ENCODE measurements around the gene EPB41L5. TPM values are rescaled to one million over a fixed set of nuclear protein-coding genes. Genes with fewer than 3 reads are reported as not detected.

Gene EPB41L5
- total RNA-seq, 8 experiments from 2014 or later, result 3.0 to 40.7 (median 18.1) TPM

DNA sequence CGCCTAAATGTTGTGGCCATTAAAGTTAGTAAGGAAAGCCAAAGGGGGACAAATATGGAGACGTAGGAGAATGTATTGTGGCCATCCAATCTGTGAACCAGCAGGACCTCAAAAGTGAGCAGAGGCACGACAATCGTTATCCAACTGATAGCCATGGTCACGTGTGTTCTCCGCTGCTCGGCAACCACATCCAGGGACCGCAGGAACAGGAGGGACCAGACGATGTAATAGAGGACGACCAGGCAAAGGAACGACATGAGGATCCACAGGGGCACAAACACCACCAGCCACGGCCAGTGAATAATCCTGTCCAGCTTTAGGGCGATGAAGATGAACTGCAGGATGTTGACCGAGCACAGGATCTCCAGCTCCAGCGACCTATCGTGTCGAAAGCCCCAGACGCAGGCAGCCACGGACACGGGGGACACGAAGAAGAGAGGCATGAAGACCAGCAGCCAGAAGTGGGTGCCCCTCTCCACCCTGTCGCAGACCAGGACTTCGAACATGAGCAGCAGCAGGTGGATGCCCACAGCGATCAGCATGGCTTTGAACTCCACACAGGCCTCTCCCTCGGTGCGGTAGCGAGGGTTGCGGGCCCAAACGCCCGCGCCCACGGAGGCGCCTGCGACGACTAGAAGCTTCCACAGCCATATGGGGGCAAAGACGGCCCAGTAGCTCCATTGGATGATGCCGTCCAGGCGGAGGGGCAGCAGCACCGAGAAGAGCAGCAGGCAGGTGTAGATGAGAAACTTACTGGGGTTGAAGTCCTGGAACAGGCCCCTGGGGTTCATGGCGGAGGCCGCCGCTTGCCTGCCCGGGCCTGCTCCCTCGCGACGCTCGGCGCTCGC is 209.5 kb downstream of the EPB41L5 start:
- in situ Hi-C loops (cut with MboI; ENCODE audit: low pct_unique_long_range_greater_than_20kb in 2 of 9, low sequenced_read_pairs in 9 of 9, unreplicated experiment in 9 of 9), result no loop called here
- no peak for ATAC-seq (replicated peaks in 6 of 8)
- Histone ChIP-seq H3K4me1 (replicated peaks in 1 of 2) (peaks cover 23 to 36% of the 10 kb centered on the region in 2 donors), H3K4me3 (peak overlapping the region; percentile 45 to 76 (median 67)), H3K27ac (peak overlapping the region; percentile 71 to 88)
- 75 to 100% (median 94%) methylated on average over 1 to 13 of the region's 49 CpGs; no CpG with 5 or more reads in 2 of the 10 experiments for WGBS, 10 experiments

- 3 to 80% (median 26%) methylated on average over 2 to 8 of the region's 108 CpGs; no CpG with 5 or more reads in 5 of the 10 experiments for WGBS, 10 experiments
- ATAC-seq (replicated peaks in 6 of 8), result peak; percentile 90 to 96 (median 93)
- H3K4me1 ChIP-seq (replicated peaks in 1 of 2), result peaks cover 23 to 36% of the 10 kb centered on the region in 2 donors
- H3K4me3 ChIP-seq, result peak within 1 kb of the TSS; percentile 45 to 76 (median 67)
- H3K27ac ChIP-seq, result peak within 1 kb of the TSS; percentile 71 to 88
- in situ Hi-C loops (cut with MboI; ENCODE audit: low pct_unique_long_range_greater_than_20kb in 2 of 9, low sequenced_read_pairs in 9 of 9, unreplicated experiment in 9 of 9), result no loop called here
Observed at GRCh38 chr2:120223034-120223912, 210.4 kb downstream of the EPB41L5 start, which contains the start of gene TMEM185B. Gene TMEM185B (minus strand): TSS chr2:120223400. CDS start chr2:120222976, 424 bp downstream.

- H3K27ac ChIP-seq, result no peak overlapping the region
- H3K4me3 ChIP-seq, result peak overlapping the region in 2 of 5 donors; percentile 60 to 76
- H3K4me1 ChIP-seq (replicated peaks in 1 of 2), result peaks cover 28 to 36% of the 10 kb centered on the region in 2 donors
- in situ Hi-C loops (cut with MboI; ENCODE audit: low pct_unique_long_range_greater_than_20kb in 2 of 9, low sequenced_read_pairs in 9 of 9, unreplicated experiment in 9 of 9), result no loop called here
- no peak for ATAC-seq (replicated peaks in 6 of 8)
- 82 to 100% (median 100%) methylated on average over 1 to 6 of the region's 13 CpGs; no CpG with 5 or more reads in 6 of the 10 experiments for WGBS, 10 experiments
Observed at GRCh38 chr2:120224256-120224655, 211.4 kb downstream of the EPB41L5 start.

DNA sequence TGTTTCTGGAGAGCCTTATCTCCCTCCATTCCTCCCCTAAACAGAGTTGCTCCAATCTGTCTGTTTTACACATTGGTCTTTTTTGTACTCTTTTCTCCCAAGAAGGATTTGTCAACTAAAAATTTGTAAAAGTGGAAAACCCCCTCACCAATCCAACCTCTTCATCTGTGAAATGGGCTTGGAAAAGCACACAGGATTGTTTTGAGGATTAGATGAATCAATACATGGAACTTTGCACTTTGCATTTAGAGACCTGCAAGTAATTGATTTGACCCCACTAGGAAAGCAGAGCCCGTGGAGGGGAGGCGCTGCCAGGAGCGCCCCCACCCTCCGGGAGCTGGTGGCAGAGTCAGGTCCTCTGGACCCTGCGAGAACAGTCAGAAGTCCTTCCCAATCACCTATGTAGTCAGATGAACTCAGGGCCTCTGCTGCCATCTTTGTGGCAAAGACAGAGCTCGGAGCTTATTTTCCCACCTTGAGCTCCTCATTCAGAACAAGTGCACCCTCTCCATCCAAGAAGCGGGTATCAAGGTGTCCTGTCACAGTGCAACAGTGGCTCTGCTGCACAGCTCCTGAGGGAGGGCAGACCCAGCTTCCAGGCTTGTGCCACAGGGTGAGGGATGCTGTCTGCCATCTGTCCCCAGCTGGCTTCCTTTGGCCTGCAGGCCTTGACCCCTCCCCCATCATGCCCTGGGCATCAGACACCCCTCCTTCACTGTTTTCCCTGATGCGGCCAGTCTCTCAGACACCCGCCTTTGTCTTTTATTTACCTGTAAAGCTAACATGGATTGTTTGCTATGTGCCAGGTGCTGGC is 212.1 kb downstream of the EPB41L5 start:
- no peak for ATAC-seq (replicated peaks in 6 of 8)
- Histone ChIP-seq H3K4me1 (replicated peaks in 1 of 2) (peaks cover 28 to 35% of the 10 kb centered on the region in 2 donors), H3K4me3 (no peak overlapping the region), H3K27ac (no peak overlapping the region)
- in situ Hi-C loops (cut with MboI; ENCODE audit: low pct_unique_long_range_greater_than_20kb in 2 of 9, low sequenced_read_pairs in 9 of 9, unreplicated experiment in 9 of 9), result no loop called here
- 77 to 100% (median 100%) methylated on average over 1 to 4 of the region's 9 CpGs; no CpG with 5 or more reads in 2 of the 10 experiments for WGBS, 10 experiments

DNA sequence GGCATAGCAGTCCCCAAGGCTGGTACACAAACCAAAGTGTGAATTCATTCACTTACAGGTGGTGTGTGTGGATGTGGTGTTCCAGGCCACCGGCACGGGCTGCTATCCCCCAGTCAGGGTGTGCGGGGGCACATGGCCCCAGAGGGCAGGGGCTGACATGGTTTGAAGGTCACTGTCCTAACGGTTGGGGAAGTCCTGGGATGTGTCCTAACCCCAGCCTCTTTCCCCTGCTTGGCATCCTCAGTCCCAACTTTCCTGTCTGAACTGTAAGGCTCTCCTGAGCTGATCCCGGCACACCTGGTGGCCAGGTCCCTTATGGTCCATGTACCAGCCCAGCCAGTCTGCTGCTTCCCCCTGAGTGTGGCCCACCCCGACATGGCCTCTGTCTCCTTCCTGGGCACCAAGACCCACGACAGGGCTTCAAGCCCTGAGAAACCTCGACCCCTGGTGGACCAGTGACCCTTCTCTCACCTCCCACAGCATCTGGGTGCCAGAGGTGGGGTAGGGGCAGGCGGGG is 212.7 kb downstream of the EPB41L5 start:
- no peak overlapping the region for H3K27ac ChIP-seq
- no peak overlapping the region for H3K4me3 ChIP-seq
- peaks cover 28 to 30% of the 10 kb centered on the region in 2 donors for H3K4me1 ChIP-seq (replicated peaks in 1 of 2)
- WGBS, 10 experiments, result 78 to 100% (median 87%) methylated on average over 1 to 5 of the region's 9 CpGs; no CpG with 5 or more reads in 4 of the 10 experiments
- in situ Hi-C loops (cut with MboI; ENCODE audit: low pct_unique_long_range_greater_than_20kb in 2 of 9, low sequenced_read_pairs in 9 of 9, unreplicated experiment in 9 of 9), result no loop called here
- no peak for ATAC-seq (replicated peaks in 6 of 8)

DNA sequence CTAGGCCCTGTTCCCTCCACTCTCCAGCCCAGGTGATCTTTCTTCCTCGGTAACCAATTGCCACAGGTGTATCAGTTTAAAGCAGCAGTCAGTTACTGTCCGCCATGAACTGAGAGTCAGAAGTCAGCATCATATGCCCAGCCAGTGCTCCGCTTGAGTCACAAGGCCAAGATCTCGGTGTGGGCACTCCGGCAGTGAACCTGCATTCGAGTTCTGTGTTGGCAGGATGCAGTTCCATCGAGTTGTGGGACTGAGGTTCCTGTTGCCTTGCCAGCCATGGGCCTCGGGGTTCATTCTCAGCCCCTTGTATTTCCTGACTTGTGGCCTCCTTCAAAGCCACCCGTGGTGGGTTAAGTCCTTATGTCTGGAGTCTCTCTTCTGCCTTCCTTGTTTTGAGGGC is 213.4 kb downstream of the EPB41L5 start:
- in situ Hi-C loops (cut with MboI; ENCODE audit: low pct_unique_long_range_greater_than_20kb in 2 of 9, low sequenced_read_pairs in 9 of 9, unreplicated experiment in 9 of 9), result no loop called here
- 67 to 93% (median 80%) methylated on average over 3 to 8 of the region's 9 CpGs; no CpG with 5 or more reads in 2 of the 10 experiments for WGBS, 10 experiments
- no peak for ATAC-seq (replicated peaks in 6 of 8)
- no peak overlapping the region for H3K4me3 ChIP-seq
- no peak overlapping the region for H3K27ac ChIP-seq
- H3K4me1 ChIP-seq (replicated peaks in 1 of 2), result peaks cover 23 to 25% of the 10 kb centered on the region in 2 donors

DNA sequence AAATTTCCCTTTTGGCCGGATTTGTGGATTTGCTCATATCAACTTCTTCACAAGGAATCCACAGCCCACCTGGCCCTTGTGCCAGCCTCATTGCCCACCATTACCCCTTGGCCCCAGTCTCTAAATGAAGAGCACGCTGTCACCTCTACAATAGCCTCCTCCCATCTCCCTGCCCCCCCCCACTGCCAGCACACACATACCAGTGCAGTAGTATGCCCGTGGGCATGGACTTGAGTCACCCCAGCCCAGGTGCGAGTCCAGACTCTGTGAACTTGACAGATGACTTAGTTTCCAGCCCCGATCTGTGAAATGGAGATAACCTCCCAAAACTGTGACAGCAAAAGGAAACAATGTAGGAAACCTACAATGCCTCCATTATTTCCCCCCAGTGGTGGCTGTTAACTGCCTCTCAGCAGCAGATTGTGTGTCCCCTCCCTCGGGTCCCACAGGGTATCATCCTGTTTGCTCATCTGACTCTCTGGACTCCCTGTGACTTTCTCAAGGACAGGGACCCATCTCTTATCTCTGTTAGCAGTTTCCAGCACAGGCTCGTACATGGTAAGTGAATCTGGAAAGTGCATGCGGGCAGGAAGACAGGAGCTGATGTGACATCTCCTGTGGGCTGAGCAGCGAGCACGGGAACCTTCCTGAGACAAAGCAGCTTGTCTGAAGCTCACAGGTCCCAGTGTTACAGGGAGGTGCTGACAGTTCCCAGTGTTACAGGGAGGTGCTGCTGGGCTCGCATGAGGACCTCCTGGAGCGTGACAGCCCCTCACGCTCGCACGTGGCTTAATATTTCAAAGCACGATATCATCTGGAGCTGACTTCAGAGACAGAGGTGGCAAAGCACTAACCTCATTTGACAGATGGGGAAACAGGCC is 214.5 kb downstream of the EPB41L5 start:
- 58 to 93% (median 79%) methylated on average over 1 to 14 of the region's 16 CpGs; no CpG with 5 or more reads in 2 of the 10 experiments for WGBS, 10 experiments
- ATAC-seq (replicated peaks in 6 of 8), result no peak
- in situ Hi-C loops (cut with MboI; ENCODE audit: low pct_unique_long_range_greater_than_20kb in 2 of 9, low sequenced_read_pairs in 9 of 9, unreplicated experiment in 9 of 9), result no loop called here
- H3K27ac ChIP-seq, result no peak overlapping the region
- H3K4me1 ChIP-seq (replicated peaks in 1 of 2), result peaks cover 13 to 21% of the 10 kb centered on the region in 2 donors
- no peak overlapping the region for H3K4me3 ChIP-seq

- no peak overlapping the region for H3K4me3 ChIP-seq
- in situ Hi-C loops (cut with MboI; ENCODE audit: low pct_unique_long_range_greater_than_20kb in 2 of 9, low sequenced_read_pairs in 9 of 9, unreplicated experiment in 9 of 9), result no loop called here
- peaks cover 7 to 17% of the 10 kb centered on the region in 2 donors for H3K4me1 ChIP-seq (replicated peaks in 1 of 2)
- H3K27ac ChIP-seq, result no peak overlapping the region
- ATAC-seq (replicated peaks in 6 of 8), result no peak
- WGBS, 10 experiments, result 50 to 95% (median 83%) methylated on average over 2 to 5 of the region's 5 CpGs; no CpG with 5 or more reads in 2 of the 10 experiments
Observed at GRCh38 chr2:120228503-120228902, 215.6 kb downstream of the EPB41L5 start.

Other genes starting within 250 kb of the EPB41L5 start
- 10 to 100 TPM in 5 of 8 experiments, 1 to 10 TPM in 3; 7.4 to 24.6 (median 11.2) TPM for gene TMEM185B, start 210.3 kb downstream of the EPB41L5 start, total RNA-seq
- 10 to 100 TPM; 15.2 to 30.7 (median 22.7) TPM for gene RALB, start 239.8 kb downstream of the EPB41L5 start, total RNA-seq